WTC11 (cell line): ENCODE data around the gene CAGE1.

ENCODE experiments used
- ATF3 ChIP-seq: sonication (generic); formaldehyde crosslinking; conservative IDR thresholded peaks from 2 replicates; pipeline ENCODE4 v1.8.1; 2022; ENCODE audit warnings: mild to moderate bottlenecking, missing genetic modification reagents
- CTCF ChIP-seq: fragments of 200-600 bp; IDR thresholded peaks from 2 replicates; pipeline ENCODE4 v1.8.0; 2022; ENCODE audit warnings: antibody characterized with exemption
- E2F5 ChIP-seq: sonication (generic); formaldehyde crosslinking; IDR thresholded peaks from 2 replicates; pipeline ENCODE4 v1.8.1; 2022; ENCODE audit warnings: mild to moderate bottlenecking, moderate library complexity, missing genetic modification reagents
- ELF4 ChIP-seq: sonication (generic); formaldehyde crosslinking; IDR thresholded peaks from 2 replicates; pipeline ENCODE4 v1.8.1; 2022; ENCODE audit warnings: low read depth, mild to moderate bottlenecking, moderate library complexity, missing genetic modification reagents

- TF ChIP-seq E2F5 (CRISPR knock-in tag) (no peak), CTCF (no peak), ELF4 (CRISPR knock-in tag) (no peak), ATF3 (no peak)
Observed at GRCh38 chr6:7425808-7426190, 36.3 kb upstream of the CAGE1 start.
